ENCODE results near the gene KIF23. TPM values are rescaled to one million over a fixed set of nuclear protein-coding genes. Genes with fewer than 3 reads are reported as not detected.

Gene KIF23
- total and polyA plus RNA-seq, 2 experiments from 2014 or later = 52.9 to 103 TPM

DNA sequence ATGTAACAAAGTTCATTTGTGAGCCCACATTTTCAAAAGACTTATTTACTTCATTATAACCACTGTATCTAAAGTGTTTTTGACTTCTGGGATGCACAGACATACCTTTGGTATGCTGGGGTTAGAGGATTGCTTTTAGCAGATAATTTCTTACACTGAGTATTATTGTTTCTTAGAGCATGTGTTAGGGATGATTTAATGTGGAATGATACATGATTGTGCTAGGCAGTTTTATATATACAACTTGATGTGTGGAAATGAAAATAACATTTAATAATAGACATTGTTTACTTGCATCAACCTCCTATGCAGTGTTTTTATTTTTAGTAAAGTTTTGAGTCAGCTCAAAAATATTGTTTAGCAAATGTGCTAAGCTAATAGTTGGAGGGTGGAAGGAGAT, 3.4 kb downstream of the KIF23 start:
- H3K4me1 ChIP-seq (ENCODE audit: insufficient read depth) = 0 out of 2 replicates have a peak, but pooled peaks cover 4% of the 10 kb centered on the region
- Mint-ChIP-seq H3K36me3 (ENCODE audit: low read depth) (peaks cover 56% of the 10 kb centered on the region), H3K27me3 (ENCODE audit: insufficient read depth, low read depth, poor library complexity) (no peaks in the 10 kb centered on the region), H3K9me3 (no peaks in the 10 kb centered on the region), H3K4me1 (peaks cover 7% of the 10 kb centered on the region; the same call in 2 of the 3 replicates), H3K27ac (no peak overlapping the region), H3K4me3 (no peak overlapping the region)
- H3K4me2 ChIP-seq = no peak overlapping the region
- no peaks in the 10 kb centered on the region for H3K27me3 ChIP-seq (ENCODE audit: insufficient read depth)
- TF ChIP-seq CREB1 (CRISPR knock-in tag; IDR thresholded peaks at IDR 0.05; ENCODE audit: low read depth) (no peak), POLR2AphosphoS5 (IDR thresholded peaks at IDR 0.05; ENCODE audit: low read depth) (no peak), STAT1 (IDR thresholded peaks at IDR 0.05; ENCODE audit: unreplicated experiment) (no peak), ZNF114 (CRISPR knock-in tag; IDR thresholded peaks at IDR 0.05) (no peak)
- H3K36me3 ChIP-seq (ENCODE audit: insufficient read depth) = peaks cover 54% of the 10 kb centered on the region
- H3K4me3 ChIP-seq = no peak overlapping the region
- H4K20me1 ChIP-seq (replicated peaks; ENCODE audit: insufficient read depth) = peaks cover 33% of the 10 kb centered on the region
- no peak overlapping the region for H2AFZ ChIP-seq
- no peak overlapping the region for H3K27ac ChIP-seq (ENCODE audit: low read depth)
- ATAC-seq = no peak
- no peaks in the 10 kb centered on the region for H3F3A ChIP-seq (replicated peaks; ENCODE audit: low read depth)
- H3K9me2 ChIP-seq (ENCODE audit: insufficient read depth) = no peaks in the 10 kb centered on the region
- DNase-seq (ENCODE audit: low spot score) = no peak
- peaks cover 62% of the 10 kb centered on the region for H3K79me2 ChIP-seq (replicated peaks; ENCODE audit: insufficient read depth)

GRCh38 chr15:69421498-69421897, 7.3 kb downstream of the KIF23 start:
- H3K4me2 ChIP-seq = no peak overlapping the region

GRCh38 chr15:69422336-69422895, 8.3 kb downstream of the KIF23 start:
- peaks cover 38% of the 10 kb centered on the region for H3K79me2 ChIP-seq (replicated peaks; ENCODE audit: insufficient read depth)
- H3K9me2 ChIP-seq (ENCODE audit: insufficient read depth) = no peaks in the 10 kb centered on the region
- no peak for TF ChIP-seq ZNF114 (CRISPR knock-in tag; IDR thresholded peaks at IDR 0.05)
- no peak for TF ChIP-seq POLR2AphosphoS5 (IDR thresholded peaks at IDR 0.05; ENCODE audit: low read depth)
- TF ChIP-seq, protein P1, sequence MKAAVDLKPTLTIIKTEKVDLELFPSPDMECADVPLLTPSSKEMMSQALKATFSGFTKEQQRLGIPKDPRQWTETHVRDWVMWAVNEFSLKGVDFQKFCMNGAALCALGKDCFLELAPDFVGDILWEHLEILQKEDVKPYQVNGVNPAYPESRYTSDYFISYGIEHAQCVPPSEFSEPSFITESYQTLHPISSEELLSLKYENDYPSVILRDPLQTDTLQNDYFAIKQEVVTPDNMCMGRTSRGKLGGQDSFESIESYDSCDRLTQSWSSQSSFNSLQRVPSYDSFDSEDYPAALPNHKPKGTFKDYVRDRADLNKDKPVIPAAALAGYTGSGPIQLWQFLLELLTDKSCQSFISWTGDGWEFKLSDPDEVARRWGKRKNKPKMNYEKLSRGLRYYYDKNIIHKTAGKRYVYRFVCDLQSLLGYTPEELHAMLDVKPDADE (IDR thresholded peaks at IDR 0.05) = no peak
- no peak for TF ChIP-seq JUNB (IDR thresholded peaks at IDR 0.05; ENCODE audit: unreplicated experiment)
- TF ChIP-seq CREB1 (CRISPR knock-in tag; IDR thresholded peaks at IDR 0.05; ENCODE audit: low read depth) = no peak
- TF ChIP-seq REST (IDR thresholded peaks at IDR 0.05; ENCODE audit: unreplicated experiment) = no peak

More at GRCh38 chr15:69421498-69421897, 7.3 kb downstream of the KIF23 start:
- Mint-ChIP-seq H3K4me3 (no peak overlapping the region), H3K27ac (no peak overlapping the region), H3K27me3 (ENCODE audit: insufficient read depth, low read depth, poor library complexity) (no peaks in the 10 kb centered on the region), H3K4me1 (no peaks in the 10 kb centered on the region), H3K36me3 (ENCODE audit: low read depth) (peaks cover 84% of the 10 kb centered on the region), H3K9me3 (no peaks in the 10 kb centered on the region)
- no peak for ATAC-seq
- H3K27me3 ChIP-seq (ENCODE audit: insufficient read depth) = no peaks in the 10 kb centered on the region
- H2AFZ ChIP-seq = no peak overlapping the region
- peaks cover 89% of the 10 kb centered on the region for H3K36me3 ChIP-seq (ENCODE audit: insufficient read depth)
- no peak overlapping the region for H3K27ac ChIP-seq (ENCODE audit: low read depth)
- H3F3A ChIP-seq (replicated peaks; ENCODE audit: low read depth) = no peaks in the 10 kb centered on the region; the same call in 1 of the 2 replicates
- H4K20me1 ChIP-seq (replicated peaks; ENCODE audit: insufficient read depth) = peaks cover 49% of the 10 kb centered on the region
- H3K9me2 ChIP-seq (ENCODE audit: insufficient read depth) = no peaks in the 10 kb centered on the region
- H3K4me3 ChIP-seq = no peak overlapping the region
- peaks cover 47% of the 10 kb centered on the region for H3K79me2 ChIP-seq (replicated peaks; ENCODE audit: insufficient read depth)
- DNase-seq (ENCODE audit: low spot score) = no peak
- no peaks in the 10 kb centered on the region for H3K4me1 ChIP-seq (ENCODE audit: insufficient read depth)
- TF ChIP-seq ZNF331 (CRISPR knock-in tag; IDR thresholded peaks at IDR 0.05; ENCODE audit: low read depth) (no peak), CREB1 (CRISPR knock-in tag; IDR thresholded peaks at IDR 0.05; ENCODE audit: low read depth) (no peak), ZNF114 (CRISPR knock-in tag; IDR thresholded peaks at IDR 0.05) (no peak), POLR2AphosphoS5 (IDR thresholded peaks at IDR 0.05; ENCODE audit: low read depth) (no peak), STAT1 (IDR thresholded peaks at IDR 0.05; ENCODE audit: unreplicated experiment) (no peak)

More at GRCh38 chr15:69422336-69422895, 8.3 kb downstream of the KIF23 start:
- H4K20me1 ChIP-seq (replicated peaks; ENCODE audit: insufficient read depth) = peaks cover 45% of the 10 kb centered on the region
- H3K4me3 ChIP-seq = no peak overlapping the region
- no peaks in the 10 kb centered on the region for H3K27me3 ChIP-seq (ENCODE audit: insufficient read depth)
- no peak overlapping the region for H3K27ac Mint-ChIP-seq
- H3K4me1 Mint-ChIP-seq = no peaks in the 10 kb centered on the region
- no peaks in the 10 kb centered on the region for H3K4me1 ChIP-seq (ENCODE audit: insufficient read depth)
- no peaks in the 10 kb centered on the region for H3K27me3 Mint-ChIP-seq (ENCODE audit: insufficient read depth, low read depth, poor library complexity)
- no peaks in the 10 kb centered on the region; the same call in 1 of the 2 replicates for H3F3A ChIP-seq (replicated peaks; ENCODE audit: low read depth)
- no peak for DNase-seq (ENCODE audit: low spot score)
- H3K9me3 Mint-ChIP-seq = no peaks in the 10 kb centered on the region
- H3K36me3 Mint-ChIP-seq (ENCODE audit: low read depth) = peaks cover 86% of the 10 kb centered on the region
- H3K4me3 Mint-ChIP-seq = no peak overlapping the region
- no peak for ATAC-seq
- H3K27ac ChIP-seq (ENCODE audit: low read depth) = no peak overlapping the region
- no peak overlapping the region for H2AFZ ChIP-seq
- no peak overlapping the region for H3K4me2 ChIP-seq
- peaks cover 92% of the 10 kb centered on the region for H3K36me3 ChIP-seq (ENCODE audit: insufficient read depth)

Measured in GM23338 (cell line).